Body of pancreas (tissue), 4 donors: ENCODE measurements around the gene USP47. TPM values are rescaled to one million over a fixed set of nuclear protein-coding genes. Genes with fewer than 3 reads are reported as not detected.

Experiments
- ATAC-seq: fragments of 150-250 bp; one replicate; pipeline ENCODE4 v1.9.1; 2016
- DNase-seq, 4 donors: peaks; one replicate each; pipeline ENCODE4 v3.0.0-alpha.2; 2019
- H3K27ac ChIP-seq, 4 donors: fragments of 200-600 bp; sonication (generic); 1 replicate in 3 of 4; 2 replicates in 1 of 4; pipeline versions ENCODE4 v1.5.1 to v1.6.1; 2016 to 2019; ENCODE audit warnings: mild to moderate bottlenecking in 1 of 4, mixed read lengths in 1 of 4, moderate library complexity in 1 of 4
- H3K27me3 ChIP-seq, 2 donors: fragments of 200-600 bp; sonication (generic); one replicate each; pipeline ENCODE4 v1.6.0; 2016; ENCODE audit warnings: mild to moderate bottlenecking in 1 of 2
- H3K36me3 ChIP-seq, 2 donors: fragments of 200-600 bp; sonication (generic); replicated peaks in 1 of 2; 2 replicates each; pipeline ENCODE4 v1.5.1; 2016; ENCODE audit warnings: low read depth in 2 of 2; ENCODE audit not compliant: insufficient read depth in 1 of 2
- H3K4me1 ChIP-seq: fragments of 200-600 bp; sonication (generic); one replicate; pipeline ENCODE4 v1.6.0; 2016
- H3K4me3 ChIP-seq, 2 donors: fragments of 200-600 bp; sonication (generic); 1 replicate in 1 of 2; 2 replicates in 1 of 2; pipeline ENCODE4 v1.5.1; 2016 to 2019
- H3K9me3 ChIP-seq, 3 donors: fragments of 200-600 bp; sonication (generic); 1 replicate in 2 of 3; 2 replicates in 1 of 3; pipeline ENCODE4 v1.5.1; 2016
- CTCF ChIP-seq, 7 experiments: fragments of 450-650 bp in 4 of 7; fragments of 200-600 bp in 3 of 7; sonication (generic) in 3 of 7; IDR thresholded peaks; one replicate each; pipeline ENCODE4 v1.5.1; 2016 to 2019; ENCODE audit warnings: antibody characterized with exemption in 7 of 7
- POLR2A ChIP-seq, 3 donors: fragments of 450-650 bp; IDR thresholded peaks; one replicate each; pipeline ENCODE4 v1.6.1; 2016; ENCODE audit warnings: antibody characterized with exemption in 3 of 3, mild to moderate bottlenecking in 2 of 3
- WGBS, 2 donors: methylation state at CpG; one replicate each; pipeline ENCODE4 v1.1.5; 2017; 5-methylcytosine and 5-hydroxymethylcytosine counted together
- intact Hi-C: fragments of 100-400 bp; cut with DNase I; formaldehyde crosslinking; loops from one replicate; pipeline ENCODE4 v1.15.1; 2023
- total RNA-seq, 2 donors: library from RNA; depleted of rRNA; stranded (reverse); fragments of >200 nt; gene quantifications; one replicate each; pipeline ENCODE4 v1.1.0, GENCODE V29; 2016

The USP47 gene
- total RNA-seq, 2 donors from 2014 or later = 51.1 to 63.3 TPM

- intact Hi-C loops = no loop called here
- H3K4me1 ChIP-seq = peaks cover 18% of the 10 kb centered on the region
- no peaks in the 10 kb centered on the region for H3K9me3 ChIP-seq
- WGBS, 2 donors = 70 to 79% methylated on average over 8 to 11 of the region's 11 CpGs
- ATAC-seq (no peak), DNase-seq (no peak)
- TF ChIP-seq POLR2A (IDR thresholded peaks at IDR 0.05) (no peak), CTCF (IDR thresholded peaks at IDR 0.05) (no peak)
- H3K36me3 ChIP-seq = no peaks in the 10 kb centered on the region
- H3K27me3 ChIP-seq = no peaks in the 10 kb centered on the region
- H3K4me3 ChIP-seq = no peak overlapping the region
- no peak overlapping the region for H3K27ac ChIP-seq
These were observed 126.9 kb downstream of the USP47 start for GRCh38 chr11:11968511-11969280.

GRCh38 chr11:11969380-11970215 lies 127.8 kb downstream of the USP47 start:
- WGBS, 2 donors = 88 to 94% methylated on average over 15 to 19 of the region's 19 CpGs
- no peaks in the 10 kb centered on the region for H3K9me3 ChIP-seq
- H3K4me3 ChIP-seq = no peak overlapping the region
- DNase-seq = no peak
- no peaks in the 10 kb centered on the region for H3K27me3 ChIP-seq
- ATAC-seq = no peak
- peaks cover 16% of the 10 kb centered on the region for H3K4me1 ChIP-seq
- intact Hi-C loops = no loop called here
- no peaks in the 10 kb centered on the region for H3K36me3 ChIP-seq
- H3K27ac ChIP-seq = no peak overlapping the region
- TF ChIP-seq CTCF (IDR thresholded peaks at IDR 0.05) (no peak), POLR2A (IDR thresholded peaks at IDR 0.05) (no peak)

GRCh38 chr11:11970556-11970955 lies 128.8 kb downstream of the USP47 start:
- Histone ChIP-seq H3K4me3 (no peak overlapping the region), H3K36me3 (no peaks in the 10 kb centered on the region), H3K27me3 (no peaks in the 10 kb centered on the region), H3K27ac (no peak overlapping the region), H3K4me1 (peaks cover 16% of the 10 kb centered on the region), H3K9me3 (no peaks in the 10 kb centered on the region)
- 96 to 100% methylated on average over 2 of the region's 2 CpGs for WGBS, 2 donors
- TF ChIP-seq POLR2A (IDR thresholded peaks at IDR 0.05) (no peak), CTCF (IDR thresholded peaks at IDR 0.05) (no peak)
- ATAC-seq (no peak), DNase-seq (no peak)
- intact Hi-C loops = no loop called here

- no peaks in the 10 kb centered on the region for H3K36me3 ChIP-seq
- WGBS, 2 donors = 76 to 84% methylated on average over 3 to 5 of the region's 5 CpGs
- H3K4me1 ChIP-seq = peaks cover 23% of the 10 kb centered on the region
- intact Hi-C loops = no loop called here
- H3K4me3 ChIP-seq = no peak overlapping the region
- no peaks in the 10 kb centered on the region for H3K27me3 ChIP-seq
- no peak overlapping the region for H3K27ac ChIP-seq
- TF ChIP-seq CTCF (IDR thresholded peaks at IDR 0.05) (no peak), POLR2A (IDR thresholded peaks at IDR 0.05) (no peak)
- no peaks in the 10 kb centered on the region for H3K9me3 ChIP-seq
- no peak for ATAC-seq
- no peak for DNase-seq
These were observed 130.3 kb downstream of the USP47 start for GRCh38 chr11:11971906-11972547.
